Stimulated activated CD8-positive, alpha-beta memory T cell treated with anti-CD3 and anti-CD28 coated beads, Interleukin-15, amount 100 ng/mL, for 48 hours (primary cell): Measurements from ENCODE around the gene GPR108.
"Not testable (repeated sequence)": the region's sequence is repeated elsewhere in the genome, so short reads cannot be mapped to it uniquely, and the experiment has no call there.

Experiments
- DNase-seq, 2 donors: peaks; one replicate each; pipeline ENCODE4 v3.0.0-alpha.2; 2020; ENCODE audit warnings: low read depth in 2 of 2

The GPR108 gene

DNA sequence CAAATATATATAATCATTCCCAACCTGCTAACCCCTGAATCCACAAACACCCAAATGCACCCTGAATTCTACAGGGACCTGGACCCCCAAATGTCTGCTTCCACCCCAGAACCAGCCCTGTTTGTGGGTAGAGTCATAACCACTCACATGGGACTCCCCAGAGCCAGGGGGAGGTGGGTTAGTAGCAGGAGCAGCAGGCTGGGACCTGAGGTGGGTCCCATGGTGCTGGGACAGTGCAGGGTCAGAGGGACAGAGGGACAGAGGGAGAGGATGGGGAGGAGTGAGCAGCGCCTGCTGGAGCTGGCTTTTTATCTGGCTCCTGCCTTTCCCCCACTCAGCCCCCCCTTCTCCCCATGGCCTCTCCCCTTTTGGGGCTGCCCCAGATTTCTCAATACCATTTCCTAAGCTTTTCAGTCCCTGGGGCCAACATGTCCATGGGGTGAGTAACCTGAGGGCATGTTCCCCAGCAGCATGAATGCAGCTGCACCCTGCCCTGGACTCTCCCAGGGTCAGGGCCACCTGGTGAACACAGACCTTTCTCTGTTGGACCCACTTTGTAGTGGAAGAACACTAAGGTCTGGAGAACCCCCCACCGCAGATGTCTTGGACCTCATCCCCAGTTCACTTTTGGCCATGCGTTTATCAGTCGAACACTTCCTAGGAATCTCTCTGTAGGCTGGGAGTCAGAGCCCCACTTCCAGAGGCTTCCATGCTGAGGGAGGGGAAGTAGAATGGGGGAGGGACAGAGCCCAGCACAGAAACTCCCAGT is 16.8 kb downstream of the GPR108 start, which contains the start of gene C3:
Gene C3, minus strand, starts transcription at position 282 of the 769 bp plus-strand sequence. Its CDS starts 61 bp downstream, at position 221.
- DNase-seq: no peak

DNA sequence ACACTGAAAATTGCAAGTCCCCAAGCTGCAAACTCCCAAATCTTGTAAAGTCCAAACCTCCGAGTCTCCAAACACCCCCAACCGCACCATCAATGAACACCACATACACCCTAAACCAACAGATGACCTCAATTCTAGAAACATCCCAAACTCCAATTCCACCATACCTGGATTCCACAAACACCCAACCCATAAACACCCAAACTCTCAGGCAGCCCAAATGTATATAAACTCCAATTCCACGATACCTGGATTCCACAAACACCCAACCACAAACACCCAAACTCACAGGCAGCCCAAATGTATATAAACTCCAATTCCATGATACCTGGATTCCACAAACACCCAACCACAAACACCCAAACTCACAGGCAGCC is 17.4 kb downstream of the GPR108 start:
- no peak for DNase-seq

DNA sequence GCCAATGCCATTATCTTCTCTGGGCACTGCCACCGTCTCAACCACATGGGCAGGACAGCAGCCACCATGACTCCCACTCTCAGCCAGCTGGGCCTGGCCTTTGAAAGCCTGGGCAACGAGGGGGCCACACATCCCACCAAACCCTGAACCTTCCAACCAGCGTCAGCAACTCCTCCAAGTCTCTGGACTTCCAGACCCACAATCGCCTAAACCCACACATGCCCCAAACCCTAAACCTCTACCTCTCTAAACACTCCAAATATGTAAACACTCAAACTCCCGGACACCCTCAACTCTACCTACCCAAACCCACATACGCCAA is 17.9 kb downstream of the GPR108 start:
- no peak for DNase-seq

DNA sequence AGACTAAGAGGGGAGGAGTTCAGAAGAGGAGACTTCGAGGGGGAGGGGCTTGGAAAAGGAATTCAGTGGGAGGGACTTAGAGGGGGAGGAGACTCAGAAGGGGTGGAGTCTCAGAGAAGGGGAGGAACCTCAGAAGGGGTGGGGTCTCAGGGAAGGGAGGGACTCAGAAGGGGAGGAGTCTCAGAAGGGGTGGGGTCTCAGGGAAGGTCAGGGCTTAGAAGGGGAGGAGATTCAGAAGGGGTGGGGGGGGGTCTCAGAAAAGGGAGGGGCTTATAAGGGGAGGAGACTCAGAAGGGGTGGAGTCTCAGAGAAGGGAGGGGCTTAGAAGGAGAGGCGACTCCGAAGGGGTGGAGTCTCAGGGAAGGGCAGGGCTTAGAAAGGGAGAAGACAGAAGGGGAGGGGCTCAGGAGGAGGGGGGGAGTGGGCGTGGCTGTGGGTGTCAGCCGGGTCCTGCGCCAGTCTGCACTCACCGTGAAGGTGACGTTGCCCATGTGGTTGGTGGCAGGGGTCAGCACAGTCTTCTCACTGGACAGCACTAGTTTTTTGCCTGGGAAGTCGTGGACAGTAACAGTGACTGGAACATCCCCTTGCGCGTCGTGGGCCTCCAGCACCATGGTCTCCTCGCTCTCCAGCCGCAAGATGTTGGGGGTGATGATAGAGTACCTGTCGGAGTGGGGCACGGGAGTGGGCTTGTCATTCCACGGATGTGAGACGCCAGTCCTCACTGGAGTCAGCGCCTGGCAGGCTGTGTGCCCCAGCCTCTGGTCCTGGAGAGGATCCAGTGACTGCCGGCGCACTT is 18.4 kb downstream of the GPR108 start:
- no peak for DNase-seq

DNA sequence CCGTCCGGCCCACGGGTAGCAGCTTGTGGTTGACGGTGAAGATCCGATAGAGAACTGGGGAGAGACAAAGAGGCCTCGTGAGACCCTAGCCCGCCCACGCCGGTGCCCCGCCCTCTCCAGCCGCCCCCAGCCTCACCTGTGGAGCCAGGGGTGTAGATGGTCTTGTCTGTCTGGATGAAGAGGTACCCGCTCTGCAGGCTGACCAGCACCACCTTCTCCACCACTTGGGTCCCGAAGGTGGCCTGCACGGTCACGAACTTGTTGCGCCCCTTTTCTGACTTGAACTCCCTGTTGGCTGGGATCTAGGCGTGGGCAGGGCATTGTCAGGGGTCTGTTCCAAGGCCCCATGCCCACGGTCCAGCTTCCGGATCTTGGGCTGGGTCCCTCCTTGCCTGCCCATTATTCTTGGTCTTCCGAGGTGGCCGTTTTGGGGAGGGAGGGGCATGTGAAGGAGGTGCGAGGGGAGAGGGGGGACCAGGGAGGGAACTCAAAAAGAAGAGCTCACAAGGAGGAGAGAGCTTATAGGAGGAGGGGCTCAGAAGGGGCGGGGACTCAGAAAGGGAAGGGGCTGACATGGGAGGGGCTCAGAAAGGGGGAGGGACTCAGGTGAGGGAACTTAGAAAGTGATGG is 19.2 kb downstream of the GPR108 start:
- no peak for DNase-seq

DNA sequence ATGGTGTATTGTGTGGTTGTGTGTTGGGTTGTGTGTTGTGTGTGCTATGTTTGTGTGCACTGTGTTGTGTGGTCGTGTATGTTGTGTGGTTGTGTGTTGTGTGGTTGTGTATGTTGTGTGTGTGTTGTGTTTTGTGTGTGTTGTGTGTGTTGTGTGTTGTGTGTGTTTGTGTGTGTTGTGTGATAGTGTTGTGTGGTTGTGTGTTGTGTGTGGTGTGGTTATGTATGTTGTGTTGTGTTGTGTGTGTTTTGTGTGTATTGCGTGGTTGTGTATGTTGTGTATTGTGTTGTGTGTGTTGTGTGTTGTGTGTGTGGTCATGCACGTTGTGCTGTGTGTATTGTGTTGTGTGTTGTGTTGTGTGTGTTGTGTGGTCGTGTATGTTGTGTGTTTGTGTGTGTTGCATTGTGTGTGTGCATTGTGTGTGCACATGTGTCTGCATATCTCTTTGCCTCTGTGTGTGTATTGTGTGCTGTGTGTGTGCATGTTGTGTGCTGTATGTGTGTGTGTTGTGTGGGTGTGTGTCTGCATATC is 19.9 kb downstream of the GPR108 start:
- DNase-seq: no peak

DNA sequence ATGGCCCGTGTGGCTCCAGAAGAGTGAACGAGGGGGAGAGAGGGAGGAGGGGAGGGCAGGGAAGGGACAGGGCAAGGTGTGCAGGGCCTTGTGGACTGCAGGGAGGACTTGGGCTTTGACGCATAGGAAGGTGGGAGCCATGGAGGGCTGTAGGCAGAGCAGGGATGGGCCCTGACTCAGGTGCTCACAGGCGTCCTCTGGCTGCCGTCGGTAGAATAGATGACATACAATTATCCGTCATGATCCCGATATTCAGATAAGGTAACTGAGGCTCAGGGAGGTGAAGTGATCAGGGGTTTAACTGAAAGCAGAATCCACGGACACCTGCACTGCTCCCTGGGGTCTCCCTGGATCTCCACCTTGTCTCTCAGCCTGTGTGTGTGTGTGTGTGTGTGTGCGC is 20.3 kb downstream of the GPR108 start:
- DNase-seq: no peak

DNA sequence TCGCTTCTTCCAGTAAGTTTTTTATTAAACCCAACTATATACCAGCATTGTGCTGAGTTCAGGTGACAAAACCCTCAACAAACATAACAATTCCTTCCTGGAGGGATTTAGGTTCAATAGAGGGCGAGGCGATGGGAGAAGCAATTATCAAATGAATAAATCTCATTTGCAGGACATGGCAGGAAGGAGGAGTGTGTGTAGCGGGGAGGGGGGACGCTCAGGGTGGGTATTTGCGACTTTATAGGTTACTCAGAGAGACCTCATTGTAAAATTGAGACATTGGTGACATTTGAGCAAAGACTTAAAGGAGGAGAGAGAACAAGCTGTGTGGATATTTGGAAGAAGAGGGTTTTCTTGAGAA is 20.8 kb downstream of the GPR108 start:
- no peak for DNase-seq

DNA sequence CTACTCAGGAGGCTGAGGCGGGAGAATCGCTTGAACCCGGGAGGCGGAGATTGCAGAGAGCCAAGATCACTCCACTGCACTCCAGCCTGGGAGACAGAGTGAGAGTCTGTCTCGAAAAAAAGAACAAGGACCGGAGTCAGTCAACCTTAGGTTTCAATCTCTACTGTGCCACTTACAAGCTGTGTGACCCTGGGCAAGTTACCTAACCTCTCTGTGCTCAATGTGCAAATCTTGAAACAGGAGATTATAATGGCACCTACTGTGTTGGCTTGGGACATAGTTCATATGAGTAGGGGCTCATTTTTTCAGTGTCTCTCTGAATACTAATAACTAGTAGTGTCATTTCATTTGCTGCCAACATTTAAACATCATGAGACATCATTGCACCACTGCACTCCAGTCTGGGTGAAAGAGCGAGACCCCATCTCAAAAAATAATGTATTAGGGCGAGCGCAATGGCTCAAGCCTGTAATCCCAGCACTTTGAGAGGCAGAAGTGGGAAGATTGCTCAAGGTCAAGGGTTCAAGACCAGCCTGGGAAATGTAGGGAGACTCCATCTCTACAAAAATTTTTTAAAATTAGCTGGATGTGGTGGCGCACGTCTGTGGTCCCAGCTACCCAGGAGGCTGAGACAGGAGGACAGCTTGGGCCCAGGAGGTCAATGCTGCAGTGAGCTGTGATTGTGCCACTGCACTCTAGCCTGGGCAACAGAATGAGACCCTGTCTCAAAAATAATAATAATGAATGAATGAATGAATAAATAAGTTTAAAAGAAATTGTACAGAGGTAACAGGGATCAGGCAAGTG is 22.4 kb downstream of the GPR108 start:
- DNase-seq: no peak

DNA sequence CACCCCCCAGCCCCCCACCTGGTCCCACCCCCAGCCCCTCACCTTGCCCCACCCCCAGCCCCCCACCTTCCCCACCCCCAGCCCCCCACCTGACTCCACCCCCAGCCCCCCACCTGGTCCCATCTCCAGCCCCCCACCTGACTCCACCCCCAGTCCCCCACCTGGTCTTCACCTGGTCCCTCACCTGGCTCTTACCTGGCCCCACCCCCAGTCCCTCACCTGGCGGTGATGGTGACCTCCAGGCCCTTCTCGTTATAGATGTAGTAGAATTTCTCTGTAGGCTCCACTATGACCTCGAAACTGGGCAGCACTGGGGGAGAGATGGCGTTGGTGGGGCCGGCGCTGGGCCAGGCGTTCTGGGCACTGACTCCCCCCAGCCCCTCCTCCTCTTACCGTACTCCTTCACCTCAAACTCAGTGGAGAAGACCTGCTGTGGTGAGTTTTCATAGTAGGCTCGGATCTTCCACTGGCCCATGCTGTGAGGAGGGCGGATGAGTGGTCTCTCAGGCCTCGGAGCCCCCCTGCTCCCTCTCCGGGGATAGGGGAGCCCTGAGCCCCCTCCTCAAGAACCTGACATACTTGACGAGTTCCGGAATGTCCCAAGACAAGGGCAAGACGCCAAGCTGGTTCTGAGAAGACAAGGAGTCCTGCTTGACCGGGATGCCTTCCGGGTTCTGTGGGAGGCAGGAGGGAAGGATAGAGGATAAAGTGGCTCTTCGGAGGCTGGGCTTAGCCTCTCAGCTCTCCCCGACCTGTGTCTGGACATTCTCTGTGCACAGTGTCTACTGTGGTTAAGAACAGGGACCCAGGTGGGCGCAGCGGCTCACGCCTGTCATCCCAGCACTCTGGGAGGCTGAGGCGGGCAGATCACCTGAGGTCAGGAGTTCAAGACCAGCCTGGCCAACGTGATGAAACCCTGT is 23.3 kb downstream of the GPR108 start:
- no peak for DNase-seq

DNA sequence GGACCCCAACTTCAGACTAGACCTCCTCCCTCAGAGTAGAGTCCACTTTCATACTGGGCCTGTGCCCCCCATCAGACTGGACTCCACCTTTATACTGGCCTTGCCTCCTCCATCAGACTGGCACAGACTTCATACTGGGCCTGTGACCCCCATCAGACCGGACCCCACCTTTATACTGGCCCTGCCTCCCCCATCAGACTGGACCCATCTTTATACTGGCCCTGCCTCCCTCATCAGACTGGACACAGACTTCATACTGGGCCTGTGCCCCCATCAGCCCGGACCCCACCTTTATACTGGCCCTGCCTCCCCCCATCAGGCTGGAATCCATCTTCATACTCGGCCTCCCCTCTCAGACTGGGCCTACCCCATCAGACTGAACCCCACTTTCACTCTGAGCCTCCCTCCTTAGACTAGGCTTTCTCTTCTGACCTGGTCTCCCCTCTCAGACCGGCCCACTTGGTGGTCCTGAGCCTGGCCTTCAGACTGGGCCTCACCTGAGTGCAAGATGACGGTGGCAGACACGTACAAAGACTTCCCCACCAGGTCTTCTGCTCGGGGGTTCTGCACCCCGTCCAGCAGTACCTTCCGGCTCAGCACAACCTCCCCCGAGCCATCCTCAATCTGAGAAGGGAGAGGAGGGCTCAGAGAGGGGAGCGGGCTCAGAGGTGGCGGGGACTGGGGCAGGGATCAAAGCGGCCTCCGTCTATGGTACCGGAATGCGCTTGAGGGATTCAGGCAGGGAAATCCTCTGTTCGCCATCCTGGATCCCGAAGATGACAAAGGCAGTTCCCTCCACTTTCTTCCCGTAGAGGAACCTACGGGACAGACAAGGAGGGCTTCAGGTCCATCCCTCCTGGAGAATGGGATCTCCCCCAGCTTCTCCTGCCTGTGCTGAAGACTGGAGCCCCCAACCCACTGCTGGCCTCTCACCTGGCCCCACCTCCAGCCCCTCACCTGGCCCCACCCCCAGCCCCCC is 24.4 kb downstream of the GPR108 start:
- no peak for DNase-seq

DNA sequence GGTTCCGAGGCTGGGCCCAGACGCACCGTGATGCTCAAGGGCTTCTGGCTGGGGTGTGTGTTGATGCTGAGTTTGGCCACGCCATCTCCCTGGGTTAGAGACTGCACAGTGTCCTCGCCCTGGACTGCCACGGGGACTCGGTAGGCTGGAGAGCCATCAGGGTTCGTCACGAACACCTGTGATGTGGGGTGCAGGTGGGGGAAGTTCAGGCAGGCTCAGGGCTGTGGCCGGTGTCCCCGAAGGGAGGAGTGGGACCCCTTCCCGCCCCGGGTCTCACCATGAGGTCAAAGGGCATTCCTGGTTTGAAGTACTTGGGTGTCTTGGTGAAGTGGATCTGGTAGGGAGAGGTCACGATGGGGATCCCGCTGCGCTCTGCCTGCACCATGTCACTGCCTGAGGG is 25.1 kb downstream of the GPR108 start:
- no peak for DNase-seq

DNA sequence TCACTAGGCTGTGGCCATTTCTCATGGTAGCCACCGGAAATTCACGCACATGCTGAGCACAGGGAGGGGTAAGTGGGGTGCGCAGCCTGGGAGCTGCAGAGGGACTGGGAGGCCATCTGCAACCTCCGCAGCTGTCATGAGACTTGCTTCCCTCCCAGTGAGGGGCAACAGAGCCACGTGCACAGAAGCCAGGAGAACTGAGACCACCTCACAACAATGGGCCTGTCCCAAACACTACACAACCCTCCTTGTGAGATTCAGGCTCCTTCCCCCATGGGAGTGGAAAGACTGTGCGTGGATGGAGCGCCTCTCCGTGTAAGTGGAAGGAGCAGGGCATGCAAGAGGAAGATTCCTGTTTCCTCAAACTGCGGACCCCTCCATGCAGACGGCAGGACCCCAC is 25.8 kb downstream of the GPR108 start:
- DNase-seq: no peak

DNA sequence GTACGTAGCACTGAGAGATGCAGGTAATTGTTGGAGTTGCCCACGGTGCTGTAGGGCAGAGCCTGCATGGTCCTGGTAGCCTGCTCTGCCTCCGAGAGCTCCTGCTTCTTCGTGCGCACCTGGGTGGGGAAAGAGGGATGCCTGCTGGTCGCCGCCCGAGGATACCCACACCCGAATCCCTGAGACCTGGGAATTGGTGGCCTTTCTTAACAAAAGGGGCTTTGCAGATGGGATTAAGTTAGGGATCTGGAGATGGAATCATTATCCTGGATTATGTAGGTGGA is 26.4 kb downstream of the GPR108 start:
- no peak for DNase-seq

DNA sequence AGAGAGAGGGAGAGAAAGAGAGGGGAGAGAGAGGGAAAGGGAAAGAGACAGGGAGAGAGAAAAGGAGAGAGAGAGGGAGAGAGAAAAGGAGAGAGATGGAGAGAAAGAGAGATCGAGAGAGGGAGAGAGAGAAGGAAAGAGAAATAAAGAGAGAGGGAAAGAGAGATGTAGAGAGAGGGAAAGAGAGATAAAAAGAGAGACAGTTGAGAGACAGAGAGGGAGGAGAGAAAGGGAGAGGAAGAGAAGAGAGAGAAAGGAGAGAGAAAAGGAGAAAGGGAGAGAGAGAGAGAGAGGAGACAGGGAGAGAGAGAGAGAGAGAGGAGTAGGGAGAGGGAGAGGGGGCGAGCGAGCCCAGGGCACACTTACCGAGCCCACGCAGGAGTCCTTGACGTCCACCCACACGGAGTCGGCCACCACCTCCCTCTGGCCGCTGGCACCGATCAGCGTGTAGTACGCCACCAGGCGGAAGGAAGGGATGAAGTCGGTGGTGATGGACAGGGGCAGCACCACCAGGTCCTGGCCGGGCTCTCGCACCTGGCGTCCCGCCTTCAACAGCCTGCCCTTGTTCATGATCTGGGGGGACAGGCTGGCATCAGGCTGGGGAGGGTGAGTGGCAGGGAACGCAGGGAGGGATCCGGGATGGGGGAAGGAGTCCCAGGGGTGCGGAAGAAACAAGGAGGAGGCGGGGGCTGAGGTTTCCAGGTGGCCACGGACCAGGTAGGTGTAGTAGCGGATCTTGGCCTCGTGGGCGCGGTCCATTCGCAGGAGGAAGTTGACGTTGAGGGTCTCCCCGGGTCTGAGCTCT is 26.9 kb downstream of the GPR108 start:
- no peak for DNase-seq

DNA sequence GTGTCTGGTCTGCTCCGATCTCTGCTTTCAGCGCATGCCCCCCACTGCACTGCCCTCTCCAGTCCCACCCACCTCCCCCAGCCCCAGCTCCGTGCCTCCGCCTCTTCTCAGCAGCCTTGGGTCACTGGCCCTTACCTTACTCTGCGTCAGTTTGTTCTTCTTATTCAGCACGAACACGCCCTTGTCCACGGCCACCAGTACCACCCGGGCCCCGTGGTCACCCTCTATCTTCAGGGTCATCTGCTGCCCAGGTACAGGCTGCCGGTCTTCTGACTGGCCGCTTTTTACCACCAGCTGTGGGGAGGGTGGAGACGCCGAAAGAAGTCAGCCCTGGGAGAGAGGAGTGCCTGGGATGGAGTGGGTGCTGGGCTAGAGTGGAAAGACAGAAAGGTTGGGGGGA is 27.8 kb downstream of the GPR108 start:
- DNase-seq: no peak

DNA sequence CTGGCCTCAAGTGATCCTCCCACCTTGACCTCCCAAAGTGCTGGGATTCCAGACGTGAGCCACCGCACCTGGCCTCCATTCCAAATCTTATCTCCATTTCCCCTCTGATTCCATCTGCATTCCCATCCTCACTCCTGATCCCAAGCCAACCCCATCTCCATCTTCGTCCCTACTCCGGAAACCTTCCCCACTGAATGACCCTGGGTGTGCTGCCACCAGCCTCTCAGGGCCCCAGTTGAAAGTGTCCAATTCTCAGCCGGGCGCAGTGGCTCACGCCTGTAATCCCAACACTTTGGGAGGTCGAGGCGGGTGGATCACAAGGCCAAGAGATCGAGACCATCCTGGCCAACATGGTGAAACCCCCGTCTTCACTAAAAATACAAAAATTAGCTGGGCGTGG is 28.5 kb downstream of the GPR108 start:
- not testable (repeated sequence) for DNase-seq

DNA sequence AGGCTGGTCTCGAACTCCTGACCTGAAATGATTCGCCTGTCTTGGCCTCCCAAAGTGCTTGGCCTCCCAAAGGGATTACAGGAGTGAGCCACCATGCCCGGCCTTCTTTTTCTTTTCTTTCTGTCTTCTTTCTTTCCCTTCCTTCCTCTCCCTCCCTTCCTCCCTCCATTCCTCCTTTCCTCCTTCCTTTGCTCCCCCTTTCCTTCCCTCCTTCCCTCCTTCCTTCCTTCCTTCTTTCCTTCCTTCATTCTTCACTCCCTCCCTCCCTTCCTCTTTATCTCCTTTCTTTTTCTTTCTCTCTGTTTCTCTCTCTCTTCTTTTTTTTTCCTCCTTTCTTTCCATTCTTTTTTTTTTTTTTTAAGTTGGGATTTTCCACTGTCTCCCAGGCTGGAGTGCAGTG is 29.0 kb downstream of the GPR108 start:
- no peak for DNase-seq

DNA sequence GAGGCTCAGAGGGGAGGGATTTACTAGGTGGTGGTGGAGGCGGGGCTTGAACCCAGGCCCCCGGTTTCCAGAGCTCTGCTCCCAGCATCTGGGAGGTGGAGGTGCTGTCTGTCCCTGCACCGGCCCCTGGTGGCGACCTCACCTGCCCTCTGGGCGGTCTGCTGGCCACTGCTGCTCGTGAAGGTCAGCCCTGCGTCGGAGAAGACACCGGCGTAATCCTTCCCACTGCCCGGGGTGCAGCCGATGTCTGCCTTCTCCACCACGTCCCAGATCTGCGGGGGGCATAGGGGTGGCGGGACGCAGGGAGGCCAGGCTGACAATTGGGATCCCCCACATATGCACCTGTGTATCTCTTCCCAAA is 29.7 kb downstream of the GPR108 start:
- DNase-seq: no peak
